GM21717 (cell line): ENCODE measurements around the gene AGAP1.

ENCODE experiments used
- ATAC-seq: cut with Tn5 transposase; IDR thresholded peaks from one replicate; pipeline ENCODE4 v1.9.1; 2021; ENCODE audit warnings: mild to moderate bottlenecking, moderate library complexity; ENCODE audit not compliant: unreplicated experiment

The AGAP1 gene

DNA sequence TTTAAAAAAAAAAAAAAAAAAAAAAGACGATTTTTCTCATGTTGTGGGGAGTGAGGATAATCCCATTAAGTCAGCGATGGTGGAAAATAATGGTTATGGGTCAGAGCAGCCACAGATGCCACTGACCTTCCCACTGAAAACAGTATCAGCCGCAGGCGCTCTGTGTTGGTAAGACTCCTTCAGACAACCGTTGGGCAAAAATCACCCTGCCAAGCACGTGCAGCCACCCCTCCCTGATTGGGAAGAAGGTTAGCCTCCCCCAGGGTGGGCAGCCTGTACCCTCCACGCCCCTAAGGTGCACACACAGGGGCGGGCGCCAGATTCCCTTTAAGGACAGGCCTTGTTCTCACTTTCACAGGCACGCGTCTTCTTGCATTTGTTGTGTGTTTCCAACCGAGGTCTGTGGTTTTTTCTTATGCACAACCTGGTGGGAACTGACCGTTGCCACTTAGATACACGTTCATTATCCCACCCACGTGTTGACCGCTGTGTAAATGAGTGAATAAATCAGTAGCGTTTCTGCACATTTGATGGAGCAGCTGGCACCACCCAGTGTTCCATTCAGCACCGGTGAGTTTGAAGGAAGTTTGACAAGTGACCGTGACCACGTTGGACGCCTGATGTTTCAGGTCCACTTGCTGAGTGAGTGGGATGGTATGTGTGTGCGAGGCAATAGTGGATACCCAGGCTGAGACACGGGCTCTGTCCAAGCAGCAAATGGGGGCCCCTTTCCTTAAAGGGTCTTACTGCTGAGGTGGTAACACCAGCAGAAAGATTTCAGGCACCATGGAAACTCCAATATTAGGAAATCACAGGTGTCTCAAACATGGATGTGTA is 476.6 kb downstream of the AGAP1 start:
- ATAC-seq = no peak

GRCh38 chr2:235976516-235976915 is 482.7 kb downstream of the AGAP1 start:
- no peak for ATAC-seq

DNA sequence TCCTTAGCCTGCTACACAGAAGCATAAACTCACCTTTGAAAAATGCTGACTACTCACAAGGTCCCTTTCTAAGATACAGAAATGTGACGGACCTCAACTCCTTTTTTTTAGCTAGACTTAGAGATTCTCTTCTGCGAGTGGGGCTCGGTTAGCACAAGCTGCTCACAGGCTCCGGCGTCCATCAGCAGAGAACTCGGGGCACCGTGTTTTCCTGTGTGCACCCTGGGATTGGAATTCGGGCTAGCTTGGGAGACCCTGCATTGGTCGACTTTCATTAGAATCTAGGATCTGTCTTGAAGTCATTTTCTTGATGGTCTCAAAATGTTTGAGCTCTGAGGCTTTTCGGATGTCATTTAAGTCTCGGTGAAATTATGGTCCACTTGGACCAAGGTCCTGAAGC is 483.1 kb downstream of the AGAP1 start:
- ATAC-seq = no peak

DNA sequence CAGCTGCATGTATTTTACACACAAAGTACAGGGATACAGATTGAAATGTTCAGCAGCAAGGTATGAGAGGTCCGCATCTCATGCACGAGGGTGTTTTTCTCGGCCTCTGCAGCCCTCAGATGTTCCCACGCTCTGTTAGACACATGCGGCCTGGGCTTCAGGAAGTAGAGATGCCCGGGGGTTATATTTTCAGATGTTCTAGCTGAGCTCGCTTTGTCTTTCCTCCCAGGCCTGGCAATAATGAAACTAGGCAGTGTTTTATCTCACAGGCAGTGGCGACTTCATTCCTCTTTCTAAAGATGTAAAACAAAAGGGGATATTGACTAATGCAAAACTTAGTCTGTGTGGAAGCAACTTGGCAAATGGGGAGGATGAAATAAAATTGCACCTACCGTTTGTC is 483.6 kb downstream of the AGAP1 start:
- ATAC-seq = no peak

- no peak for ATAC-seq
These were observed 484.2 kb downstream of the AGAP1 start for GRCh38 chr2:235978022-235978421.

- no peak for ATAC-seq
These were observed 485.2 kb downstream of the AGAP1 start for GRCh38 chr2:235979037-235979436.

- ATAC-seq = no peak
These were observed 486.1 kb downstream of the AGAP1 start for GRCh38 chr2:235979753-235980435.

- no peak for ATAC-seq
These were observed 487.8 kb downstream of the AGAP1 start for GRCh38 chr2:235981631-235982030.

- no peak for ATAC-seq
These were observed 489.2 kb downstream of the AGAP1 start for GRCh38 chr2:235983016-235983415.

GRCh38 chr2:235984552-235984951 is 490.7 kb downstream of the AGAP1 start:
- ATAC-seq = no peak

GRCh38 chr2:235986361-235986760 is 492.5 kb downstream of the AGAP1 start:
- no peak for ATAC-seq

- ATAC-seq = no peak
These were observed 494.6 kb downstream of the AGAP1 start for GRCh38 chr2:235988271-235989015.

DNA sequence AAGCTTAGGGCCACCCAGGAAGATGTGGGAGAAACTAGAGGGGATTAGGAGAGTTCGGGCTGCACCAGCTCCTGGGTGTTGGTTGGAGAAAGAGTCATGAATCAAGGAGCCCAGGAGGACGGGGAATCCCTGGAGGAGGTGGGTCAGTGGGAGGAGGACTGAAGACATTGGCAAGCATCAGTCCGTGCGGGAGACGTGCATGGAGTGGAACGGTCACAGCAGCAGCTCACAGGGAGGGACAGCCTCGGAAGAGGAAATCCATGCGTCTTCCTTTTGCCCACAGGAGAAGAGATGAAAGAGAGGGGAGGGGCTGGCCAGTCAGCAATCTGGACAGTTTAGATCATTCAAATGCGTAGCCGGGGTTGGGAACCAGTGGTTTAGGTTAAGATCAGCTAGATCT is 495.7 kb downstream of the AGAP1 start:
- ATAC-seq = no peak

- no peak for ATAC-seq
These were observed 496.5 kb downstream of the AGAP1 start for GRCh38 chr2:235990344-235990743.

GRCh38 chr2:235992024-235992423 is 498.2 kb downstream of the AGAP1 start:
- ATAC-seq = no peak

- no peak for ATAC-seq
These were observed 502.6 kb downstream of the AGAP1 start for GRCh38 chr2:235996419-235996818.

DNA sequence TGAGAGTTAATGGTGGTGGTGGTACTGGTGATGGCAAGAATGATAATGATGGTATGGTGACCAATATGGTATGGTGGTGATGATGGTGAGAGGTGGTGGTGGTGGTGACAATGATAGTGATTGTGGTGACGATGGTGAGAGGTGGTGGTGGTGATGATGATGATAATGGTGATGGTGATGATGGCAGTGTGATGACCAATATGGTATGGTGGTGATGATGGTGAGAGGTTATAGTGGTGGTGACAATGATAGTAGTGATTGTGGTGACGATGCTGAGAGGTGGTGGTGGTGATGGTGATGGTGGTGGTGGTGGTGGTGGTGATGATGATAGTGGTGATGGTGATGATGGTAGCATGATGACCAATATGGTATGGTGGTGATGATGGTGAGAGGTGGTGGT is 505.2 kb downstream of the AGAP1 start:
- ATAC-seq = no peak

DNA sequence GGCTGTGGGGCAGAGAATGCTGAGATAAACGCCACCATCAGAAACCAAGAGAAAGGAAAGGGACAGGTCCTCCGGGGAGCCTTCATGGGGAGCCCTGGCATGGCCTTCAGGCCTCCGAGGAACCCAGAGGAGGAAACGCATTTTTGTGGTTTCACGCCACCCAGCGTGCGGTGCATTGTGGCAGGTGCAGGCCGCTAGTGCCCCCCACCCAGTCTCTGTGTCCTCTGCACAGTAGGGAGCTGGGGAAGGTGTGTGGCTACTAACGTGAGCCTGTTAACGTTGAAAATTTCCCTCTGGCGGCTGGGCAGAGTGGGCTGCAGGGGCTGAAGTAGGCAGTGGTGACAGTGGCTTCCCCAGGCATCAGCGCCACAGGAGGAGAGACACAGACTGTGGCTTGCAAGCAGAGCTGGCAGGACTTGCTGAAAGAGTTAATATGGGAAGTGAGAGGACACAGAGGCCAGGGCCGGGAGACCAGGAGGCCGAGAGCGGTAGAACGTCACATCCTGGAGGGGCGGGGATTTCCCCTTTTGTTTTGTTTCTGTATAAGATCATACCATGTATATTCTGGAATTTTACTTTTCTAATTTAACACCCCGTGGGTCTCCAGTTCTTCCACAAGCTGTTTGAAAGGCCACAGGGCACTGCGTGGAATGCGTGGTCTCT is 507.5 kb downstream of the AGAP1 start:
- no peak for ATAC-seq

GRCh38 chr2:236001854-236002253 is 508.0 kb downstream of the AGAP1 start:
- no peak for ATAC-seq

GRCh38 chr2:236008006-236008405 is 514.2 kb downstream of the AGAP1 start:
- ATAC-seq = no peak

GRCh38 chr2:236008857-236009256 is 515.0 kb downstream of the AGAP1 start:
- ATAC-seq = no peak
